Activated CD4-positive, CD25-positive, alpha-beta regulatory T cell treated with anti-CD3 and anti-CD28 coated beads, Interleukin-2, amount 50 U/mL, for 24 hours (primary cell): ENCODE results near the gene PLPP3.

Source experiments
- ATAC-seq, 2 donors: fragments of 150-1000 bp; cut with Tn5 transposase; one replicate each; pipeline ENCODE4 v1.10.0; 2021; ENCODE audit warnings: mild to moderate bottlenecking in 1 of 2, moderate library complexity in 1 of 2

Gene PLPP3

DNA sequence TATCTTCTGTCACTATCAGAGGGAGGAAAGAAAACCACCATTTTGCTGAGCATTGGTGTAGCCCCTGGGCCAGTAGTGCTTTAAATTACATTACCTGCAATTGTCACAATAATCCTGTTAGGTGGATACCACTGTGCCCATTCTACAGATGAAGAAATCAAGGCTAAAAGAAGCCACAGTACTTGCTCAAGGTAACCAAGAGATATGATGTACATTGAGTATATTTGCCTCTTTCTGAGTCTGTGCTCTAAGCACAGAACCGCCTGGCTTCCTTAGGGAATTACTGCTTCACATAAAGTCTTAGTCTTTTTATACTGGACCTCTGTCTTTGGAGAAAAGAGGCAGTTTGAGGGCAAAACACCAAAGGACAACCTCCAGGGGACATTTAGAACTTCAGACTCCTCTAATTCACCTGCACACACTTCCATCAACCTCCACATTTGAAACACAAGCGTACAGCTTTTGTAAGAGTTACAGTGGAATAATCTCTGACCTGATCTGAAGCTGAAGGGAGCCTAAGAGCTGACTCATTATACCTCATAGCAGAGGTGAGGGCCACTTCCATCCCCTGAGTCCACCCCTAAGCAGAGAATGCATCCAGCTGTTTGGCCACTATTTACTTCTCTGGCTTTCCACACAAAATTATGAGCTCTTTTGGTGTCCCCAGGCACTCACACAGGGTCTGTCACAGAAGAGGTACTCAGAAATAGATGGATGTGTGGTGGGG, 61.8 kb downstream of the PLPP3 start:
- no peak for ATAC-seq

DNA sequence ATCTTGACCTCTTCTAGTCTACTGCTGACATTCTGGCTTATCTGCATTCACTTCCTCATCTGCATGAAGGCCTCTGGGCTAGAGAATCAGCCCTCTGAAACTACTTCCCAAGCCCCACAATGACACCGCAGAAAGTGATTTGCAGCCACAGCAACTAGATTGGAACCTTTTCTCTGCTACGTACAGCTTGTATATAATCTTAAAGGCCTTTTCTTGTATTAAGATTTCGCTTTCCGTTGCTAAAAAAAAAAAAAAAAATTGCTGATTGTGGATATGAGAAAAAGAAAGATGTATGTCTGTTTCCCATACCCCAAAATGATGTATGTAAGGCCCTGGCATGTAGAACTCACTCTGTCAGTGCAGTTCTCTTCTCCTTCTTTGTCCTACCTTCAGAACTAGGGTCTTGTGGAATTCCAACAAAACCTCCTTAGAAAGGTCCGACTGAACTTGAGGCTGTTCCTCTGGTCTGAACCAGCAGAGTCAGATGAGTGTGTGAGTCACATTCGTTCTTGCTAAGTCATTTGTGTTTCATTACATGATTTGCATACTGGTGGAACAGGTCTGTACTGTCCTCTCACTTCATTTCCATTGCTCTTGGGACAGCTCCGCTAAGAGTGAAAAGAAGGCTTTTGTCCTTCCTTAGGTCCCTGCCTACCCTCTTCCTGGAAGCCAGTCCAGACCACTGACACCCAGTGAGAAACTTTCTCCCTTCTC, 62.7 kb downstream of the PLPP3 start:
- ATAC-seq = peak in 1 of 2 donors; percentile 51

DNA sequence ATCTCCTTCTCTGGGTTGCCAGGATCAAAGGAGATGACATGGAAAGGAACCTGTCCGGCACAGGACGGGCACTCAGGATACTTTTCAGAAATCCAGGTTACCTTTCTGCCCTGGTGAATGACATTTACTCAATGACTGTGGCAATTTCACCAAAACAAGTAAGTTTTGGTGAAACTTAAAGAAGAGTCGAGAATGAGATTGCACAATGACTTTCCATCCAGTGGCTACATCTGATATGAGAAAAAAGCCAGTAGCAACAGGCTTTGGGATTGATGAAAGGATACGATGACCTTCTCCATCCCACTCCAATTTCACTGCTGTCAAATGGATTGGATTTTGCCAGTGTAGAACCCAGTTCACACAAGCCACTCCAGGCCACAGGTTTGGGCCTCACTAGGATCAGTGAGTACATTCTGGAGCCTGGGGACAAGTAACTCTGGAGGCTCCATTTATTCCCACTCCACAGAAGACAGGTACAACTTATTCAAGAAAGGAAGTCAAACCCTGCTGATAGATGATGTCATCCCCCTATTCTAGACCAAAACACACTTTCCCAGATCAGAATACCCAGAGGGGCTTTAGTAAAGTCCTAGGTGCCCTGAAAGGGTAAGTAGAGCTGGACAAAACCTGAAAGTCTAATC, 63.3 kb downstream of the PLPP3 start:
- no peak for ATAC-seq

DNA sequence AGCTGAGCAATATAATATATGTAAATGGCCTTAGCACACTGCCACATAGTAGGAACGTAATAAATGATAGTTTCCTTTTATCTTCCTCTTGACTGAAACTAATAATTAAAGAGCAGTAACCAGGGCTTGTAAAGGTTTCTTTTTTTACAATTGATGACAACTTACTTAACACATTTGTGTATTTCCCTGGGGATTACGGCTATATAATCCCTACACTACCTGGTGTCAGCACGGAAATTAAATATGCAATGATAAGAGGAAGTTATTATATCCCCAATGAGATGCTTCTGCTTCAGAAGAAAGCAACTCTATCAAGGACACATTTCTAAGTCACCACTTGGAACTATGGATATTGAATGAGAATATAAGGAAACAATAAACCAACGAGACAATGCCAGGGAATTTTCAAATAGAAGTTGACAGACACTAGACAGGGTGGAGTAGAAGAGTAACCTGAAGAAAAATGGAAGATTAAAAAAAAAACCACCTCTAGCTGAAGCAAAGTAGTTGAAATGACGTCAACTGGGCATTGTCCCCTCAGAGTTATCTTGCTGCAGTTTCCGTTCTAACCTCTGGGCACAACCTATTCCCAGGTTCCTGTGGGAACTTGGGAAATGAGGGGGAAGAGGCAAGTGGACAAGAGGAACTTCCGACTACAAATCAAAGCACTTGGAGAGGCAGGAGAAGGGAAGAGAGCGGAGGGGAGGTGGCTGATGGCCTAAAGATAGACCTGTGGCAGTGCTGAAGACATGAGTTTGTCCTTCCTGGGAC, 66.5 kb downstream of the PLPP3 start:
- ATAC-seq = no peak

DNA sequence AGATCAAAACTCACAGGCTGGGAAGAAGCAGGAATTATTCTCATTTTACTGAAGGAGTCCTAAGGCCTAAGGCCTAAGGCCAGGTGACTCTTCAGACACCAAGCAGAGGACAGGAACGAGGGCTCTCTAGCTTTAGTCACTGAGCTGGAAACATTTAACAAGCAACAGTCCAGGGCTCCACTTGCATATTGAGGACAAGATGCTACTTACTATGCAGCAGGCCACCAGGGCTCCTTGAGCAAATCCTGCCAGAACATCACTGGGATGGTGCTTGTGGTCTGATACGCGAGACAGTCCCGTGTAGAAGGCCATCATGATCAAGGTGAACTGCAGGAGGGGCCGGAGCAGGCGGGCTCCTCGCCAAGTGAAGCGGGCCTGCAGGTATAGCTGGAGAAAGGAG, 67.6 kb downstream of the PLPP3 start:
- no peak for ATAC-seq

DNA sequence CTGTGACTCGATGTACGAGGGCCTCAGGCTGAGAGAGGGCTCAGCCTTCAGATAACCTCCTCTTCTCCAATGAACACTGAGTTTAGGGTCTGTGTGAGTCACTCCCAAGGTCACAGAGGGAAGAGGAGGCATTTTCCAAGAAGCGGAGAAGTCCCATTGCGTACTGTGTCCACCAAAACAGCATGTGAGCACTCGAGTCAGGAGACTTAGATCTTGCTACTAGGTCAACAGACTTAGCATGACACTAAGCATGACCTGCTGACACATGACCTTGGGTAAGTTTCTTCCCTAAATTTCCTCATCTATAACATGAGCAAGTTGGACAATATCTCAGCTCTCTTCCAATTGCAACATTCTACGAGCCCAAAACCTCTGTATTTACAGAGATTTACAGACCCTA, 68.0 kb downstream of the PLPP3 start:
- no peak for ATAC-seq

DNA sequence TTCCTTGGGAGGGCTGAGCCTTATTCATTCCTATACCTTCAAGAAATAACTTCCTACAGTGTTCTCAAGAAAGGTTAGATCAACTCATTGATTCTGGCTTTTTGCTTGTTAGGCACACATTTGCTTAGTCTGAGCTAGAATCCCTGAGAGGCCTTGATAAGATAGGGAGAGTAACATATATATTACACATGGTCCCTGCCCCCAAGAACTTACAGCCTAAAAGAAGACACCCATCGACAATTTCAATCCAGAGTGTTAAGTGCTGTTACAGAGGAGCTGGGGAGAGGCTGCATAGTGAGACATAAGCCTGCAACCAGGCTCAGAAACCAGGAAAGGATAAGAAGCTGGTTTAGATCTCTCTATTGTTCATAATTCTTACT, 68.7 kb downstream of the PLPP3 start:
- ATAC-seq = no peak

DNA sequence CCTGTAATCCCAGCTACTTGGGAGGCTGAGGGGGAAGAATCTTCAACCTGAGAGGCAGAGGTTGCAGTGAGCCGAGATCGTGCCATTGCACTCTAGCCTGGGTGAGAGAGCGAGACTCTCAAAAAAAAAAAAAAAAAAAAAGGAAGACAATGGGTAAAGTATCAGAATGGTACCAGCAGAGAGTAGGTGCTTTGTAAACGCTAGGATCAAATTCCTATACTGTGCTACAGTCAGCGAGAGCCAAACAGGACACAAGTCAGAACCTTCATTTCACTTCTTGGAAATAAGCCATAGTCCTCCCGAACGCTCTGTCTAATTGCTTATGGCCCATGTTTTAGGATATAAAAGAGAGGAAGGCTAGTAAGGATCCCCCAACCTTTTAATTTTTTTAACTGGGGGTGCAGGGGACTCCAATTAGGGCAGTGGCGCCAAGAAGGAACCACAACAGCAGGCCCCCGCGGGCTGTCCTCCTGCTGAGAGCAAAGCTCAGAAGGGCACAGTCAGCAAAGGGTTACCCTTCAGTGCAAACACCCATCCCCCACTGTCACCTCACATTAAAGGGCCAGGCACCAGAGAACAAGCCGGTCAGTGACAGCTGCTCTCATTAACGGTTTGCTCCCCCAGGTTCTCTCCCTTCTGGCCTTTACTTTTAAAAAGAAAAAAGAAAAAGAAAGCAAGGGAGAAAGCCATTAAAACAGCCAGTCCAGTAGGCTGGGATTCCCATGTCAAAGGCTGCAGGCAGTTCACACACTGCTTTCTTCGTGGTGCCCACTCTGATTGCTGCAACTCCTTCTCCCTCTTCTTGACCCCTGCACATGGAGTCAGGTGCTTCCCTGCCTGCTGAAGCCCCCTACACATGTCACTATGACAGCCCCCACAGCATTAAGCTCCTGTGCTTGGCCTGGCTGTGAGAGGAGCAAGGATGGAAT, 69.4 kb downstream of the PLPP3 start:
- no peak for ATAC-seq

DNA sequence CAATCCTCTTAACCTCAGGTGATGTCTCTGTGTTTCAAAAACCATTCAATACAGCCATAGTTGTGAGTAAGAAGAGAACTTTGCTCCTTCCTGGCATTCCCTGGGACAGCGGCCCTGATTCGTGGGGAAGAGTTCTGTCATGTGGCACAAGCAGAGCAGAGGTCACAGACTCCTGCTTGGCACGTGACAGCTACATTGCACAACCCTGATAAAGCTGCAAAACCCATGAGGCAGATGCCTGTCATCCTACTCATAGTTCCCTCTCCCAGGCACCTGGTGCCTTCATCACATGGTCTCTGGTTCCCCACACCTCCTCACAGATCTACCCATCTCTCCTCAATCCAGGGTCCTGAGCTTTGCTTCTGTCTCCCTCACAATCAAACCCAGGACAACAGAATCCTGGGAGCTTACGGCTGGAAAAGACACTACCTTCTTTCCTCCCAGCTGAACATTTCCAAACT, 70.8 kb downstream of the PLPP3 start:
- no peak for ATAC-seq

DNA sequence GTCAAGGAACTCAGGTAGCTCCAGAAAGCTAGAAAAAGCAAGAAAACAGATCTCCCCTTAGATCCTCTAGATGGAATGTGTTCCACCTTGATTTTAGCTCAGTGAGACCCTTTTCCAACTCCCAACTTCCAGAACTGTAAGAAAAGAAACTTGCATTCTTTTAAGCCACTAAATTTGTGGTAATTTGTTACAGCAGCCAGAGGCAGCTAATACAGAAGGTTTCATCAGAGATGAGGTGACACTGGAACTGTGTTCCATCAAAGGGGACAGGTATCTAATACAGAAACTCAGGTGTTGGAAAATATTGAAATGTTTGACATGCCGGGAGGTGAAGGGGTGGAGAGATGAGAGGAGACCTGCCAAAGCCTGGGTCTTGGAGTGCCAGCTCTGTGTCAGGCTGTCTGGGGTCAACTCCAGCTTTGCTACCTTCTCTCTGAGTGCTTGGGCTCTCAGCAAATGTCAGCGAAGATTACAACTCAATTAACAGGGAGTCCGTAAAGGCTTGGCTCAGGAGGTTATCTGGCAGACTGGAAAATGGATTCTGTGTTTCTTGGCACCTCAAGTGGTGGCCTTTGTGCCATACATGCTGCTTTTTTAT, 71.3 kb downstream of the PLPP3 start:
- ATAC-seq = no peak

DNA sequence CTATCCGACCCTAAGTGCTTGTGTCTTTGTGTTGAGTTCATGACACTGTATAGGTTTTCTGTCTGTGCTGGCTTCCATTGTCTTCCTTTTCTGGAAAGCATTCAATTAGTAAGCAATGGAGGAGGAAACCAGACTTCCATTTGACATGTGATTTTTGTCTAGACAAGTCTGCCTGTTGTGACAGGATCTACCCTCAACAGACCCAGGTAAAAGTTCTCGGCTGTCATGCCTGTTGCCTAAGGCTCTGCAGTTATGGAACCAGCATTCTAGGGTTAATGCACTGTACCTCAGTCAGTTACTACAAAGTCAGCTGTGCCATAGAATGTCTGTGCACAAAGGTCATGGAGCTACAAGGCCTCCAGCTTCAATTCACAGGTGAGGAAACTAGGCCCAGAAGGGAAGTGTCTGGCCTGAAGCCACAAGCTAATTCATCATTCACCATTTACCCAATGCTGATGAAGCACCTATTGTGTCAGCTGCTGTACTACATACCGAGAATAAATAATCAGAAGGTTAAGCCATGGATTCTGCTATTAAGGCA, 72.3 kb downstream of the PLPP3 start:
- no peak for ATAC-seq

DNA sequence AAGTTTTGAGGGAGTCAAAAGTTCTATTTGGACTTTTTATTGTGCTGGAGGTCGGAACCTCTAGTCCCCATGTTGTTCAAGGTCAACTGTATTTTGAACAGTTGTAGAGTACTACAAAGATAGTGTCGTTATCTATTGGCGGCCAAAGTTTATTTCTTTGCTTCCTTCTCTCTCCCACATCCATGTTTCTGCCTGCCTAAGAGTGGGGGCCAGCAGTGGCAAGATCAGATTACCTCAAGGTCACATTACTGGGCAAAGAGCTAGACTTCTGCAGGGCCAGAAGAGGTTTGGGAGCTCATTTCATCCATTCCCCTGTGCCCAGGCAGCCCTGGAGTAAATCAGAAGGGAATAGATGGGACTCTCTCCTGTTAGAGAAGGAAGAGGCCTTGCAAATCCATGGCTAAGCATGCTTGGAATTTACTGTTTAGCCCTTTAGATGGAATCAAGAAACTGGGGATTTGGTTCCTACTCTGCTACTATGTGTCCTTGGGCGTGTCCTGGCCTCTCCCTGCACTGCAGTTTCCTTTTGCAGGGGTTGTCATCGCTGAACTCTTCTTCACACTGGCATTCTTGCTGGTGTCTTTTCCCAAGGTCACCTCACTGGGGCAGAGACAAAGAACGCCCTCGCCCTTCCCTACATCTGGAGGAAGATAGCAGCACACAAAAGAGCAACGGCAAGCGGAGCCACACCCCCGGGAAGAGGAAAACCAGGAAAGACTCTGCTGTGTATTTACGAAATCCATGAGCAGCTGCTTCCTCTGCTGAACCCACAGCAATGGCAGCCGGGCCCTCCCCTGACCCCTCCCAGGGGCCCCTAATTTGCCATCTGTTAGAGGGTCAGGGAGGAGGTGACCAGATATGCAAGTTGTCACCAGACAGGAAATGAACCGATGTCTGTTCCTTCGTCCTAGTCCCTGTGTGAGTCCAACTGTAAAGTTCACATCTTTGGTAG, 73.3 kb downstream of the PLPP3 start:
- no peak for ATAC-seq

DNA sequence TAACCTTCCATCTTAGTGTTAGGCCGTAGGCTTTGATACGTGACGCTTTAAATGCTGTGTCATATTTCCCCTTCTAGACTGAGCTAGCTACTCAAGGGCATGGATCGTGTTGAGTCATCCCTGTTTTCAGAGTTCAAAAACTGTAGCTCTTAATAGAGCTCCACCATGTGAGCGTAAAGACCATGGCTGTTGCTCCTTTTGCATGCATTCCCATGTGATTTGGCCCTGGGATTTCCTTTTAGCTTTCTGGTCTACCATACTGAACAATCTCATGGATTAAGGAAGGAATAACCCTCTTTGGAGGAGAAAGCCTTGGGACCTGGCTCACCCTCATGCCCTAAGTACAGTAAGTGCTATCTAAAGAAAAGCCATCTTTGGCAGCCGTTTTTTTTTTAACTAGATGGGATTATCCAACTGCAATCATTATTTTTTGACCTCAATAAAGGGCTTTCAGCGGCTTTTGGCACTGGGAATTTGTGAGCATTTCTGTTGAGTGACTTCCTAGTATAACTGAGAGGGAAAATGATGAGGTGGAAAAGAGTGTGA, 76.6 kb downstream of the PLPP3 start:
- no peak for ATAC-seq

DNA sequence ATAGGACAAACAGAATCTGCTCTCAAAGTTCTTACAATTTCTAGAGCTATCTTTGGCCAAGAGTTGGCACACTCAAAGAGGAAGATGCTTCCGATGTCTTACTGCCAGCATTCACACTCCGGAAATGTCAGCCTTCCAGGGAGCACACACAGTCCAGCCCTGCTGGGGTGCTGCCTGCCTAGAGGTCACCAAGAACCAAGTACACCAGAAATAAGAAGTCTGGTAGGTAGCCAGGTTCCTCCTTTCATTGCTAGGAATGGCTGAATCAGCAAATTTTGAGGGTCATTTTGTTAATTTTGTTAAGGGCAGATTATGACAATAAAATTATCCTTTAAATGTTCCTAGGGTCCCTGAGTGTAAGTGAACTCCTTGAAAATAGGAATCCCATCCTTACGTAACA, 77.5 kb downstream of the PLPP3 start:
- no peak for ATAC-seq

DNA sequence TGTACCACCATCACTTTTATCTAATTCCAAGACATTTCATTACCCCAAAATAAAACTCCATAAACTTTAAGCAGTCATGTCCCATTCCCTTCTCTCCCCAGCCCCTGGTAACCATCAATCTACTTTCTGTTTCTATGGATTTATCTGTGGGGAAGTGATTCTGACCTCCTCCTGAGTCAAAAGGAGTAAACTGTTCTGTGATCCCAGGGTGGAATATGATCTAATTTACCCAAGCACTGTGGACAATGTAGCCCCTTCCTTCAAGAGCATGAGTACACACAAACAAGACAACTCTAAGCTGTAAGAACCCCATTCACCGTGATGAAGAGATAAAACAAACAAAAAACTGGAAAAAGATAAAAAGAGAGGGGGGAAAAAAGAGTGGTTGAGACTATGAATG, 77.9 kb downstream of the PLPP3 start:
- no peak for ATAC-seq

DNA sequence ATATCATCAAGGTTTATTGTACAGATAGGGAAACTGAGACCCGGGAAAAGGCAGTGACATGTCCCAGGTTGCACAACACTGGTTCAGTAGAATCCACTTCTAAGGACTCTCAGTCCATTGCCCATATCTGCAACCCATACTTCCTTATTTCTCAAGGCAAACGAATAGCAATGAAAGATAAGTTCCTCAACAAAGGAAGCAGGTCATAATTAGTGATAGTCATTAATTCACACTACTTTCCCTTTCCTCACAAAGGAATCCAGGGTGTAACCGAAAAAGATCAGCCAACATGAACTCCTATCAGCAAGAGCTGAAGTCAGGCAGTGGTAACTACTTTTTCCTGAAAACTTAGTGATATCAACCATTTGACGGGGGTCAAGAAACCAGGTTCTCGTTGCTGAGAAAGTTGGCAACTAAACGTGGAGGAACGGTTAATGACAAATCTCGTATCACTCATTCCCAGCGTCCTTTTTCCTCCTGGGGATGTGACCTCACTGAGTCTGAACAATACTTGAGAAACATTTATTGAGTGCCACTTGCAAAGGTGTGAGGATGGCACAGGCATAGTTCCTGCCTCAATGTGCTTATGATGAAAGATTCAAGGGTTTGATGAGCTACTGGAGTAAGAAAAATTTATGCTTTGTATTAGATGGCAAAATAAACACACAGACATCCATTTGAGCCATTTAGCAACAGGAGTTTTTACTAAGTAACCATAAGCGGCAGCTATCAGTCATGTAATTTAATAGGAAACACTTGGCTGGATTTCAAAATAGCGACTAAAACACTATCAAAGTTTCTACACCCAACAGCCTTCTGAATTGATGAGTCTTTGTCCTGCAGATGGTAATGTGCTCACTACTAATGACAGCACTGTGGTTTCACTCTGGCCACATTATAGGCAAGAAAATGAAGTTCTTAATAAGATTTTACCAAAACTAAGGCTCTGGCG, 82.3 kb downstream of the PLPP3 start:
- no peak for ATAC-seq

DNA sequence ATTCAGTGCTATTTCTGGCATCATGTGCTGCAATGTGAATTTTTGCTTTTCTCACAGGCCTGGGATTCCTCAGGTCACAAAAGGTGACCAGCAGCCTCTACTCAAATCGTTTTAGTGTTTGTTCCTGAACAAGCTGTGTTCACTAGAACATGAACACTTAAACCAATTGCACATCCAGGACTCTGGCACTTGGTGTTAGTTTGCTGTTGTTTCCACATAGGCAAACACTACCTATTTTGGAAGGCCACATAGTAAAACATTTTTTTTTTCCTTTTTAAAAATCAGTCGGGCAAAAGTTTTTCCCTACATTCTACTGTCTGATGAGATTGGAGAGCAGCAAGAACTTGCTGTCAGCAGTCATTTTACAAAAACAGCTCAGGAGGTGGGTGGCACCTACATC, 83.2 kb downstream of the PLPP3 start:
- ATAC-seq = no peak

DNA sequence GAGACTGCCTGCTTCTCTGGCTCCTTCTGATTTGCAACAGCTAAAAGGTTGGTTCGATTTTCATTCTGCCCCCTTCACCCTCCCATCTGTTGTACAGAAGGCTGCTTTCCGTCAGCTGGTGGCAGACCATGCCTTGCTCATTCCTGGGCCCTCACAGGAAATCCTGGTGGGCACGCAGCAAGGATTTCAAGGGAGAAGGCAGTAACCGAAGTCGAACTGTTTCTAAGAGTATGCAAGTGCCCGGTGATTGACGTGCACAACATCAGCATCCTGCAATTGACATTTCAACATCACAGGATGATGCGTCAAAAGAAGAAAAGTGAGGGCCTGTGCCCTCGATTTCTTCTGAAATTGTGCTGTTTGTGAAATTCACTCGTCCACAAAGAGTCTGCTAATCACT, 83.8 kb downstream of the PLPP3 start:
- no peak for ATAC-seq

DNA sequence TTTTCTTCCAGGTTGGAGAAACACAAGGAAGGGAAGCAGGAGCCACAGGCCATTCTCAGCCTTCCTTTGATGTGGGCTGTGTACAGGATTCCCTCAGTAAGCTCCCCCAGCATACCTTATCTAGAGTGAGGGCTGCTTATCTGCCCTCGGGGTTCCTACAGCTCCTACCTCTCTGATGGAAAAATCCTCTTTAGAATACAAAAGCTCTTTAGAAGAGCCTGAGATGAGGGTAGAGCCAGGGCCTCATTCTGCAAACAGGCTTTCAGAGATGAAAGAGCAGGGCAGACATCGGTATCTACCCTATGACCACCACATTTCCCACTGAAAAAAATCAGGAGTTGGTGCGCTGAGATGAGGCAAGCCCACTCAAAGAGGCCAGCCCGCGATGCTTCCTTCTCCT, 85.1 kb downstream of the PLPP3 start:
- no peak for ATAC-seq
